Heart left ventricle (tissue), 13 donors: ENCODE data around the gene CCNY.

Experiments used
- CTCF ChIP-seq, 12 donors: fragments of 200-600 bp; sonication (generic) in 4 of 12; IDR thresholded peaks; one replicate each; pipeline versions ENCODE4 v1.5.0 to v1.8.0; 2018 to 2022; ENCODE audit warnings: antibody characterized with exemption in 12 of 12, mild to moderate bottlenecking in 5 of 12
- POLR2A ChIP-seq, 2 donors: fragments of 450-650 bp; IDR thresholded peaks; one replicate each; pipeline ENCODE4 v1.6.1; 2017; ENCODE audit warnings: antibody characterized with exemption in 2 of 2, mild to moderate bottlenecking in 2 of 2, moderate library complexity in 2 of 2
- donor health status: ischemic (EF 13 %, LVEDD 7.1; RV severe dilation, severe dysfunction).
- donor health status: DM: no; HTN: yes; CAD: no.
- donor health status: DM: no; HTN: no; CAD: no.
- donor health status: ischemic (EF 25% LVEDD 6.9; RV normal size, moderate dysfunction).
- donor health status: ischemic (EF 25% LVEDD 5.7; RV mildly dilated, moderate dysfunction).
- donor health status: ischemic (EF 35%, LVEDD 5.7; RV mildly dilated, moderate dysfunction).
- donor health status: nonischemic (EF 11% LVEDD 7.7; RV severe dilation, severe dysfunction).
- donor health status: DM: yes; HTN: yes; CAD: no.
- donor health status: PGD.
- donor health status: ischemic (EF 29% LVEDD 5.4; RV normal size, mild dysfunction).
- donor health status: nonischemic (EF 23%, LVEDD 6.1; RV moderate dilation, normal function).

- TF ChIP-seq POLR2A (IDR thresholded peaks at IDR 0.05) (no peak), CTCF (IDR thresholded peaks at IDR 0.05) (no peak)
Observed at GRCh38 chr10:35433851-35434426, 97.6 kb downstream of the CCNY start.
